Endothelial cell of umbilical vein (primary cell): Measurements from ENCODE around the gene LILRA6.

ENCODE experiments used
- CTCF ChIP-seq, 2 donors: IDR thresholded peaks; 1 replicate in 1 of 2; 2 replicates in 1 of 2; pipeline ENCODE4 v1.5.1; 2011; ENCODE audit warnings: low read length in 2 of 2, mild to moderate bottlenecking in 2 of 2, moderate library complexity in 2 of 2, control low read depth in 1 of 2, inconsistent platforms in 1 of 2, low read depth in 1 of 2; ENCODE audit not compliant: insufficient read depth in 1 of 2; ENCODE audit errors: extremely low read depth in 1 of 2
- POLR2A ChIP-seq: IDR thresholded peaks from 2 replicates; pipeline ENCODE4 v1.6.1; 2012; ENCODE audit warnings: low read depth, mild to moderate bottlenecking, control low read depth, low read length

DNA sequence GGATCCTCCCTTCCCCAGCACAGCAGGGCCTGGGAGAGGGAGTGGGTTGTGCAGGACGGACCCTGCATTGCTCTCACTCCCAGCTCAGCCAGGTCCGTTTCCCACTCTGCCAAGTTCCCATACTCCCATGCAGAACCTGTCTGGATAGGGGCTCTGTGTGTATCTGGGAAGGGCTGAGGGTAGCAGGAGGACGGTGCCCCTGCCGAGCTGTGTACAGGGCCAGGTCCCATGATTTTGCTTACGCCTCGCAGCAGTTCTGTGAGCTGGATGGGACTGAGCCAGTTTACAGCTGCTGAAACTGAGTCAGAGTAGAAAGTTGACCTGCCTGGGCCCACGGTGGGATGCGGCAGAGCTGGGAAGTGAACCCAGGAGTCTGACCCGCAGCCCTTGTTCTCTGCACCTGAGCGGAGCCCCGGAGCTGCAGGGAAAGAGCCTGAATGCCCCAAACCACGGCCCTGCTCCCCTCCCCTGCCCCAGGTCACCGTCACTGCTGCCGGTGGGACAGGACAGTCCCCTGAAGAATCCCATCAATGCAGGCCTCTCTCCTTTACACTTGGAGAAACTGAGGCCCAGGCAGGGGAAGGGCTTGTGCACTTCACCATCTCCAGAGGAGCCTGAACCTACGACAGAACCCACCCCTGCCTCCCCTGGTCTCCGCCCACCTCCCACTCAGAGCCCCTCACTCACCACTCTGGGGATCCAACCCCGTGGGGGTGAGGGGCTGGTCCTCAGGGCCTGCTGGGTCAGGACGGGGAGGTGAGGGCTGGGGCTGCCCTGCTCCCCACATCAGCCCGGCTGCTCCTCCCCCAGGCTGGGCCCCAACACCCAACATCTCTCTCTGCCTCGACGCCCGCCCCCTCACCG, 11.0 kb upstream of the LILRA6 start:
- TF ChIP-seq CTCF (IDR thresholded peaks at IDR 0.05; ENCODE audit: extremely low read depth in 1 of 2, insufficient read depth in 1 of 2, low read depth in 1 of 2, low read length in 2 of 2) (no peak), POLR2A (no peak)
